ENCODE results near the gene ATRN. TPM values are rescaled to one million over a fixed set of nuclear protein-coding genes. Genes with fewer than 3 reads are reported as not detected.

The ATRN gene
- total RNA-seq, 1 donor from 2014 or later = 31.6 TPM

- Histone ChIP-seq H3K4me3 (no peak overlapping the region), H3K27ac (no peak overlapping the region), H3K9me3 (no peaks in the 10 kb centered on the region), H3K36me3 (no peaks in the 10 kb centered on the region), H3K4me1 (no peaks in the 10 kb centered on the region), H3K27me3 (no peaks in the 10 kb centered on the region)
- no peak for TF ChIP-seq CTCF (IDR thresholded peaks at IDR 0.05)
- ATAC-seq = no peak
- no peak for DNase-seq
- intact Hi-C loops (cut with DNase I) = no loop called here
Measured at GRCh38 chr20:3431109-3431508, 39.7 kb upstream of the ATRN start.

- no peaks in the 10 kb centered on the region for H3K27me3 ChIP-seq
- H3K36me3 ChIP-seq = no peaks in the 10 kb centered on the region
- H3K9me3 ChIP-seq = no peaks in the 10 kb centered on the region
- H3K4me1 ChIP-seq = no peaks in the 10 kb centered on the region
- H3K4me3 ChIP-seq = no peak overlapping the region
- intact Hi-C loops (cut with DNase I) = no loop called here
- DNase-seq (no peak), ATAC-seq (no peak)
- no peak overlapping the region for H3K27ac ChIP-seq
- no peak for TF ChIP-seq CTCF (IDR thresholded peaks at IDR 0.05)
Measured at GRCh38 chr20:3432844-3433243, 38.0 kb upstream of the ATRN start.

- no peak for ATAC-seq
- Histone ChIP-seq H3K27me3 (no peaks in the 10 kb centered on the region), H3K27ac (no peak overlapping the region), H3K9me3 (no peaks in the 10 kb centered on the region), H3K4me1 (no peaks in the 10 kb centered on the region), H3K36me3 (no peaks in the 10 kb centered on the region), H3K4me3 (no peak overlapping the region)
- no peak for TF ChIP-seq CTCF (IDR thresholded peaks at IDR 0.05)
- intact Hi-C loops (cut with DNase I) = no loop called here
- DNase-seq = no peak
Measured at GRCh38 chr20:3433744-3434143, 37.1 kb upstream of the ATRN start.

- no peak overlapping the region for H3K4me3 ChIP-seq
- intact Hi-C loops (cut with DNase I) = no loop called here
- H3K27ac ChIP-seq = no peak overlapping the region
- no peak for TF ChIP-seq CTCF (IDR thresholded peaks at IDR 0.05)
- H3K9me3 ChIP-seq = no peaks in the 10 kb centered on the region
- no peaks in the 10 kb centered on the region for H3K4me1 ChIP-seq
- H3K36me3 ChIP-seq = no peaks in the 10 kb centered on the region
- no peaks in the 10 kb centered on the region for H3K27me3 ChIP-seq
- peak; percentile 56 for ATAC-seq
- no peak for DNase-seq
Measured at GRCh38 chr20:3434232-3434631, 36.6 kb upstream of the ATRN start.

GRCh38 chr20:3436864-3437574 lies 33.8 kb upstream of the ATRN start:
- Histone ChIP-seq H3K27me3 (no peaks in the 10 kb centered on the region), H3K27ac (no peak overlapping the region), H3K4me3 (no peak overlapping the region), H3K4me1 (no peaks in the 10 kb centered on the region), H3K9me3 (no peaks in the 10 kb centered on the region), H3K36me3 (no peaks in the 10 kb centered on the region)
- ATAC-seq (no peak), DNase-seq (no peak)
- TF ChIP-seq CTCF (IDR thresholded peaks at IDR 0.05) = no peak
- intact Hi-C loops (cut with DNase I) = no loop called here

- H3K4me1 ChIP-seq = no peaks in the 10 kb centered on the region
- H3K36me3 ChIP-seq = no peaks in the 10 kb centered on the region
- no peak overlapping the region for H3K27ac ChIP-seq
- ATAC-seq (no peak), DNase-seq (no peak)
- no peaks in the 10 kb centered on the region for H3K27me3 ChIP-seq
- no peaks in the 10 kb centered on the region for H3K9me3 ChIP-seq
- no peak for TF ChIP-seq CTCF (IDR thresholded peaks at IDR 0.05)
- intact Hi-C loops (cut with DNase I) = no loop called here
- H3K4me3 ChIP-seq = no peak overlapping the region
Measured at GRCh38 chr20:3446779-3447178, 24.0 kb upstream of the ATRN start.
